GM23338 (cell line): ENCODE data around the gene SMAGP. TPM values are rescaled to one million over a fixed set of nuclear protein-coding genes. Genes with fewer than 3 reads are reported as not detected.

Experiments used
- ATAC-seq: fragments of 200-7000 bp; cut with Tn5 transposase; 3 replicates; pipeline ENCODE4 v1.9.1; 2020
- DNase-seq: peaks from one replicate; pipeline ENCODE4 v3.0.0-alpha.2; 2015; ENCODE audit warnings: low spot score
- H2AFZ ChIP-seq: fragments of 200-600 bp; sonication (generic); 2 replicates; pipeline ENCODE4 v1.8.0; 2016; ENCODE audit warnings: antibody characterized with exemption, mild to moderate bottlenecking, moderate library complexity
- H3F3A ChIP-seq: fragments of 200-600 bp; sonication (generic); replicated peaks from 2 replicates; pipeline ENCODE4 v1.8.0; 2017; ENCODE audit warnings: antibody characterized with exemption, mixed run types, low read depth
- H3K27ac ChIP-seq: fragments of 200-600 bp; sonication (generic); 2 replicates; pipeline ENCODE4 v1.6.1; 2016; ENCODE audit warnings: low read depth
- H3K27me3 ChIP-seq: fragments of 200-600 bp; sonication (generic); 2 replicates; pipeline ENCODE4 v1.8.0; 2016; ENCODE audit warnings: mild to moderate bottlenecking, mixed run types, moderate library complexity; ENCODE audit not compliant: insufficient read depth
- H3K36me3 ChIP-seq: fragments of 200-600 bp; sonication (generic); 2 replicates; pipeline ENCODE4 v1.8.0; 2016; ENCODE audit warnings: mild to moderate bottlenecking; ENCODE audit not compliant: insufficient read depth
- H3K4me1 ChIP-seq: fragments of 200-600 bp; sonication (generic); 2 replicates; pipeline ENCODE4 v1.8.0; 2016; ENCODE audit warnings: mild to moderate bottlenecking, moderate library complexity; ENCODE audit not compliant: insufficient read depth
- H3K4me2 ChIP-seq: fragments of 200-600 bp; sonication (generic); 2 replicates; pipeline ENCODE4 v1.7.1; 2017; ENCODE audit warnings: mixed run types
- H3K4me3 ChIP-seq: fragments of 200-600 bp; sonication (generic); 2 replicates; pipeline ENCODE4 v1.6.1; 2016; ENCODE audit warnings: mixed run types
- H3K79me2 ChIP-seq: fragments of 200-600 bp; sonication (generic); replicated peaks from 2 replicates; pipeline ENCODE4 v1.8.0; 2017; ENCODE audit warnings: mild to moderate bottlenecking; ENCODE audit not compliant: insufficient read depth
- H3K9me2 ChIP-seq: fragments of 200-600 bp; sonication (generic); 2 replicates; pipeline ENCODE4 v1.8.0; 2017; ENCODE audit not compliant: insufficient read depth
- H4K20me1 ChIP-seq: fragments of 200-600 bp; sonication (generic); replicated peaks from 2 replicates; pipeline ENCODE4 v1.8.0; 2017; ENCODE audit warnings: mild to moderate bottlenecking; ENCODE audit not compliant: insufficient read depth
- H3K27ac Mint-ChIP-seq: 2 replicates; pipeline ENCODE4 v1.8.0; 2020; ENCODE audit warnings: inconsistent platforms, mild to moderate bottlenecking, moderate library complexity, mixed read lengths
- H3K27me3 Mint-ChIP-seq: 3 replicates; pipeline ENCODE4 v1.8.0; 2022; ENCODE audit warnings: low read depth, mild to moderate bottlenecking, moderate library complexity, mixed read lengths, inconsistent platforms; ENCODE audit not compliant: insufficient read depth, poor library complexity
- H3K36me3 Mint-ChIP-seq: 3 replicates; pipeline ENCODE4 v1.8.0; 2021; ENCODE audit warnings: low read depth, mild to moderate bottlenecking, inconsistent platforms, moderate library complexity, mixed read lengths
- H3K4me1 Mint-ChIP-seq: 3 replicates; pipeline ENCODE4 v1.8.0; 2020; ENCODE audit warnings: mild to moderate bottlenecking, inconsistent platforms, mixed read lengths
- H3K4me3 Mint-ChIP-seq: 3 replicates; pipeline ENCODE4 v1.8.0; 2021; ENCODE audit warnings: moderate library complexity, mild to moderate bottlenecking, inconsistent platforms, mixed read lengths
- H3K9me3 Mint-ChIP-seq: 3 replicates; pipeline ENCODE4 v1.8.0; 2020; ENCODE audit warnings: moderate library complexity, mild to moderate bottlenecking, inconsistent platforms, mixed read lengths
- CREB1 ChIP-seq: fragments of 250-450 bp; sonication (Bioruptor Pico); IDR thresholded peaks from 2 replicates; pipeline ENCODE4 v1.5.0; 2020; ENCODE audit warnings: low read depth, mild to moderate bottlenecking, moderate library complexity
- CTCF ChIP-seq, 2 experiments: fragments of 200-600 bp in 1 of 2; sonication (generic) in 1 of 2; conservative IDR thresholded peaks; 2 replicates each; pipeline versions ENCODE4 v1.5.1 to v1.6.1; 2016 to 2017; ENCODE audit warnings: antibody characterized with exemption in 2 of 2, low read depth in 2 of 2, mild to moderate bottlenecking in 2 of 2, moderate library complexity in 1 of 2
- ETS1 ChIP-seq: IDR thresholded peaks from 2 replicates; pipeline ENCODE4 v1.6.1; 2016; ENCODE audit warnings: antibody characterized with exemption
- EZH2 ChIP-seq: fragments of 200-600 bp; sonication (generic); IDR thresholded peaks from one replicate; pipeline ENCODE4 v1.8.0; 2017; ENCODE audit warnings: antibody characterized with exemption, mild to moderate bottlenecking, low read depth; ENCODE audit not compliant: unreplicated experiment
- EZH2phosphoT487 ChIP-seq: fragments of 200-600 bp; sonication (generic); IDR thresholded peaks from one replicate; pipeline ENCODE4 v1.8.1; 2018; ENCODE audit warnings: antibody characterized with exemption; ENCODE audit not compliant: unreplicated experiment
- JUNB ChIP-seq: IDR thresholded peaks from one replicate; pipeline ENCODE4 v1.6.1; 2016; ENCODE audit warnings: antibody characterized with exemption; ENCODE audit not compliant: unreplicated experiment
- NANOG ChIP-seq: IDR thresholded peaks from 2 replicates; pipeline ENCODE4 v1.6.1; 2016; ENCODE audit warnings: antibody characterized with exemption, borderline replicate concordance
- POLR2AphosphoS5 ChIP-seq: IDR thresholded peaks from 2 replicates; pipeline ENCODE4 v1.6.1; 2016; ENCODE audit warnings: antibody characterized with exemption, low read depth
- REST ChIP-seq: IDR thresholded peaks from one replicate; pipeline ENCODE4 v1.6.1; 2018; ENCODE audit warnings: antibody characterized with exemption; ENCODE audit not compliant: unreplicated experiment
- STAT1 ChIP-seq: IDR thresholded peaks from one replicate; pipeline ENCODE4 v1.6.1; 2016; ENCODE audit warnings: antibody characterized with exemption; ENCODE audit not compliant: unreplicated experiment
- ZNF114 ChIP-seq: fragments of 250-450 bp; sonication (Bioruptor Pico); IDR thresholded peaks from 2 replicates; pipeline ENCODE4 v1.5.0; 2020; ENCODE audit warnings: mild to moderate bottlenecking, moderate library complexity
- ZNF331 ChIP-seq: fragments of 250-450 bp; sonication (Bioruptor Pico); IDR thresholded peaks from 2 replicates; pipeline ENCODE4 v1.5.0; 2020; ENCODE audit warnings: low read depth, mild to moderate bottlenecking, moderate library complexity
- ZNF462 ChIP-seq: fragments of 250-450 bp; sonication (Bioruptor Pico); IDR thresholded peaks from 2 replicates; pipeline ENCODE4 v1.5.0; 2020; ENCODE audit warnings: mild to moderate bottlenecking, moderate library complexity
- polyA plus RNA-seq: library from polyadenylated mRNA; unstranded; fragments of >200 nt; fragmentation: Nextera tagmentation; extraction: Ambion mirVana; gene quantifications from 2 replicates; pipeline ENCODE4 v1.2.1, GENCODE V29; 2016
- total RNA-seq: library from RNA; depleted of rRNA; stranded (reverse); fragments of >200 nt; shearing (Covaris generic); gene quantifications from 2 replicates; pipeline ENCODE4 v1.2.3, GENCODE V29; 2014

SMAGP gene
- total and polyA plus RNA-seq, 2 experiments from 2014 or later: 4.7 to 8.2 TPM

- no peak for TF ChIP-seq REST
- no peak for TF ChIP-seq CTCF (conservative IDR thresholded peaks at IDR 0.05; ENCODE audit: low read depth in 2 of 2)
- no peak for TF ChIP-seq ZNF331 (CRISPR knock-in tag)
- no peak for TF ChIP-seq ZNF114 (CRISPR knock-in tag)
- no peak for TF ChIP-seq CREB1
- no peak for TF ChIP-seq EZH2
- TF ChIP-seq ETS1: no peak
- TF ChIP-seq NANOG: no peak
- TF ChIP-seq ZNF462 (CRISPR knock-in tag): no peak
- TF ChIP-seq JUNB: no peak
- no peak for TF ChIP-seq EZH2phosphoT487
- no peak for TF ChIP-seq POLR2AphosphoS5
- TF ChIP-seq STAT1: no peak
- peak overlapping the region; percentile 95 for H3K27ac ChIP-seq
- H3K27me3 ChIP-seq: no peaks in the 10 kb centered on the region
- H4K20me1 ChIP-seq: no peaks in the 10 kb centered on the region
- Mint-ChIP-seq H3K27me3 (peaks cover 2% of the 10 kb centered on the region), H3K9me3 (no peaks in the 10 kb centered on the region), H3K27ac (no peak overlapping the region), H3K4me3 (peak overlapping the region; percentile 75), H3K36me3 (no peaks in the 10 kb centered on the region), H3K4me1 (peaks cover 17% of the 10 kb centered on the region)
- peaks cover 22% of the 10 kb centered on the region for H3K4me1 ChIP-seq
- H3F3A ChIP-seq: peaks cover 18% of the 10 kb centered on the region; the same call in 1 of the 2 replicates
- no peaks in the 10 kb centered on the region for H3K36me3 ChIP-seq
- H3K4me3 ChIP-seq: peak overlapping the region; percentile 63
- H3K4me2 ChIP-seq: peak overlapping the region; percentile 86
- ATAC-seq (no peak), DNase-seq (no peak)
- no peaks in the 10 kb centered on the region for H3K9me2 ChIP-seq
- no peak overlapping the region for H2AFZ ChIP-seq
- peaks cover 16% of the 10 kb centered on the region; the same call in 1 of the 2 replicates for H3K79me2 ChIP-seq
Measured at GRCh38 chr12:51219322-51219721, 50.9 kb downstream of the SMAGP start.
